Measurements from ENCODE around the gene XPC. TPM values are rescaled to one million over a fixed set of nuclear protein-coding genes. Genes with fewer than 3 reads are reported as not detected.

XPC gene
- total RNA-seq, 2 donors from 2014 or later: 33.0 to 40.0 TPM

DNA sequence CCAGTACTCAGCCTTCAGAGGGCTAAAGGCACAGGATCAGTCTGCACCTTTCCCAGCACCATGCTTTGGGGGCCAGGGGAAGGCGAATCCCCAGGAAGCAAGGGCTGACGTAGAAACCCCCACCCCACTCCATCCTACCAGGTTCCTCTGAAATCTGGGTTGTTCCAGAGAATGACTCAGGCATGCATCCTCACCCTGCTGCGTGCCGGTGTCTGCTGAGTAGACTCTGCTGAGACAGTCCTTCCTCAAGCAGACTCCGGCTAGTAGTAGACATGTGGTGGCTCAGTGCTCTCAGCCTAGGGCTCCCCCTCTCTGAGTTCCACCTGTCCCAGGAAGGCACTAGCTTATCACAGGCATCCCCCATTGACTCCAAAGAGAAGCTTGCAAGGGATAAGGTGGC, 44.5 kb downstream of the XPC start:
- H3K4me1 Mint-ChIP-seq: no peaks in the 10 kb centered on the region

DNA sequence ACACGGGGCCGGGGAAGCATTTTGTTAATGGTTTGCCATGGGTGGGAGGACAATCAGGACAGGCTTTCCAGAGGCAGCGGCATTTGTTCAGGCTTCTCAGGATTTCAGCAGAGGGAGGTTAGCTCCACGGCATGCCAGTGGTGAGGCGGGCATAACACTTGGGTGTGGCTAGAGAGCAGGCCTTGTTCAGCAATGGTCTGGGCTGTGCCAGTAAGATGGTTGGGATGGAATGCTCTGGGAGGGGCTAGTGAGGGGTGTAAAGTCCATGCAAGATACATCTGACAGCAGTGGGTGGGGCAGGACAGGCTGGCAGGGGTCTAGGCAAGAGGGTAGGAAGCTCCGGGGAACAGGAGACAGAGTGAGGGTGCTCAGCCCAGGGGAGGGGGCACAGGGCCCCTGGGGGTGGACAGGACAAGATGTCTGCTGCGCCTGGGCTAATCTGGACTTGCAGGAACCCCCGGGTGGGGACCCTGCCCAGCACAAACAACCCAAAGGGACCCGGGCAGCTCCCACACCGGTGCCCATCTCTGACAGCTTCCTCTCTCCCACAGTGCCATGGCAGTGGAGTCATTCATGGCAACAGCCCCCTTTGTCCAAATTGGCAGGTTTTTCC, 45.1 kb downstream of the XPC start:
- Histone ChIP-seq H3K36me3 (ENCODE audit: control insufficient read depth, insufficient read depth, low read length) (peaks cover 97% of the 10 kb centered on the region), H3K9me3 (ENCODE audit: control insufficient read depth, low read length) (peaks cover 5% of the 10 kb centered on the region), H3K4me1 (ENCODE audit: control insufficient read depth, insufficient read depth, low read length) (no peaks in the 10 kb centered on the region), H3K4me3 (ENCODE audit: low read length) (no peak overlapping the region), H3K27ac (ENCODE audit: low read depth, low read length) (no peak overlapping the region), H3K27me3 (ENCODE audit: control insufficient read depth, insufficient read depth, low read length, poor library complexity, severe bottlenecking) (no peaks in the 10 kb centered on the region), H3K9ac (ENCODE audit: extremely low read depth, low read length, poor library complexity, severe bottlenecking) (no peak overlapping the region)
- Mint-ChIP-seq H3K27me3 (ENCODE audit: insufficient read depth) (no peaks in the 10 kb centered on the region), H3K9me3 (no peaks in the 10 kb centered on the region), H3K27ac (peak overlapping the region; percentile 58), H3K4me1 (no peaks in the 10 kb centered on the region), H3K4me3 (no peak overlapping the region), H3K36me3 (ENCODE audit: low read depth) (peaks cover 81% of the 10 kb centered on the region)
- DNase-seq: no peak
- TF ChIP-seq, protein P1, sequence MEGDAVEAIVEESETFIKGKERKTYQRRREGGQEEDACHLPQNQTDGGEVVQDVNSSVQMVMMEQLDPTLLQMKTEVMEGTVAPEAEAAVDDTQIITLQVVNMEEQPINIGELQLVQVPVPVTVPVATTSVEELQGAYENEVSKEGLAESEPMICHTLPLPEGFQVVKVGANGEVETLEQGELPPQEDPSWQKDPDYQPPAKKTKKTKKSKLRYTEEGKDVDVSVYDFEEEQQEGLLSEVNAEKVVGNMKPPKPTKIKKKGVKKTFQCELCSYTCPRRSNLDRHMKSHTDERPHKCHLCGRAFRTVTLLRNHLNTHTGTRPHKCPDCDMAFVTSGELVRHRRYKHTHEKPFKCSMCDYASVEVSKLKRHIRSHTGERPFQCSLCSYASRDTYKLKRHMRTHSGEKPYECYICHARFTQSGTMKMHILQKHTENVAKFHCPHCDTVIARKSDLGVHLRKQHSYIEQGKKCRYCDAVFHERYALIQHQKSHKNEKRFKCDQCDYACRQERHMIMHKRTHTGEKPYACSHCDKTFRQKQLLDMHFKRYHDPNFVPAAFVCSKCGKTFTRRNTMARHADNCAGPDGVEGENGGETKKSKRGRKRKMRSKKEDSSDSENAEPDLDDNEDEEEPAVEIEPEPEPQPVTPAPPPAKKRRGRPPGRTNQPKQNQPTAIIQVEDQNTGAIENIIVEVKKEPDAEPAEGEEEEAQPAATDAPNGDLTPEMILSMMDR (conservative IDR thresholded peaks at IDR 0.05): no peak
- WGBS, 2 experiments (ENCODE audit: insufficient coverage in 1 of 2, insufficient read length in 1 of 2): 96 to 98% methylated on average over 7 to 10 of the region's 10 CpGs

More for the DNA sequence above, 44.5 kb downstream of the XPC start:
- Histone ChIP-seq H3K27ac (ENCODE audit: low read depth, low read length) (no peak overlapping the region), H3K9me3 (ENCODE audit: control insufficient read depth, low read length) (no peaks in the 10 kb centered on the region), H3K9ac (ENCODE audit: extremely low read depth, low read length, poor library complexity, severe bottlenecking) (no peak overlapping the region), H3K36me3 (ENCODE audit: control insufficient read depth, insufficient read depth, low read length) (peaks cover 97% of the 10 kb centered on the region), H3K4me1 (ENCODE audit: control insufficient read depth, insufficient read depth, low read length) (no peaks in the 10 kb centered on the region), H3K4me3 (ENCODE audit: low read length) (no peak overlapping the region), H3K27me3 (ENCODE audit: control insufficient read depth, insufficient read depth, low read length, poor library complexity, severe bottlenecking) (no peaks in the 10 kb centered on the region)
- TF ChIP-seq, protein P1 (conservative IDR thresholded peaks at IDR 0.05): no peak
- WGBS, 2 experiments (ENCODE audit: insufficient coverage in 1 of 2, insufficient read length in 1 of 2): 94 to 96% methylated on average over 4 to 5 of the region's 5 CpGs
- no peaks in the 10 kb centered on the region for H3K9me3 Mint-ChIP-seq
- H3K36me3 Mint-ChIP-seq (ENCODE audit: low read depth): peaks cover 80% of the 10 kb centered on the region
- no peak overlapping the region for H3K4me3 Mint-ChIP-seq
- H3K27me3 Mint-ChIP-seq (ENCODE audit: insufficient read depth): no peaks in the 10 kb centered on the region
- no peak overlapping the region for H3K27ac Mint-ChIP-seq
- no peak for DNase-seq

DNA sequence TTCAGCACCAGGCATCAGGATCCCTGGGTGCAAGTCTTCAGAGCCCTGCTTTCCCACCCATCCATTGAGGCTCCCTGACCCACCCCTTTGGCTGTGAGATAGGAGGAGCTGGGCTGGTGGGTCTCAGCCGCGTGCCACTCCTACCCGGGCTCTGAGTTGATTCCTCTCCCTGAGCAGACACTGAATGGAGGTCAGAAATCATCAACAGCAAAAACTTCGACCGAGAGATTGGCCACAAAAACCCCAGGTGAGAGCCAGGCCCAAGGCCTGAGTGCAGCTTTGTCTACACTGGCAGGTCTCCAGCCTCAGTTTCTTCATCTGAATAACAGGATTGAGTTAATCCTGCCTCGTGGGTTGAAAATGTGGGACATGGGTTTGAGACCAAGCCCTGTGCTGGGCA, 45.7 kb downstream of the XPC start:
- H3K36me3 ChIP-seq (ENCODE audit: control insufficient read depth, insufficient read depth, low read length): peaks cover 97% of the 10 kb centered on the region
- TF ChIP-seq, protein P1 (conservative IDR thresholded peaks at IDR 0.05): no peak
- Mint-ChIP-seq H3K36me3 (ENCODE audit: low read depth) (peaks cover 81% of the 10 kb centered on the region), H3K4me1 (no peaks in the 10 kb centered on the region), H3K27me3 (ENCODE audit: insufficient read depth) (no peaks in the 10 kb centered on the region), H3K4me3 (no peak overlapping the region), H3K27ac (no peak overlapping the region), H3K9me3 (no peaks in the 10 kb centered on the region)
- no peaks in the 10 kb centered on the region for H3K4me1 ChIP-seq (ENCODE audit: control insufficient read depth, insufficient read depth, low read length)
- peaks cover 5% of the 10 kb centered on the region for H3K9me3 ChIP-seq (ENCODE audit: control insufficient read depth, low read length)
- DNase-seq: no peak
- no peak overlapping the region for H3K9ac ChIP-seq (ENCODE audit: extremely low read depth, low read length, poor library complexity, severe bottlenecking)
- H3K27ac ChIP-seq (ENCODE audit: low read depth, low read length): no peak overlapping the region
- no peak overlapping the region for H3K4me3 ChIP-seq (ENCODE audit: low read length)
- H3K27me3 ChIP-seq (ENCODE audit: control insufficient read depth, insufficient read depth, low read length, poor library complexity, severe bottlenecking): no peaks in the 10 kb centered on the region
- 82 to 86% methylated on average over 6 of the region's 6 CpGs for WGBS, 2 experiments (ENCODE audit: insufficient coverage in 1 of 2, insufficient read length in 1 of 2)

All from endodermal cell (in vitro differentiated cells).